ENCODE results near the gene LRRC32. TPM values are rescaled to one million over a fixed set of nuclear protein-coding genes. Genes with fewer than 3 reads are reported as not detected.

Gene LRRC32
- total RNA-seq, 2 donors from 2014 or later: 12.5 to 15.6 TPM

DNA sequence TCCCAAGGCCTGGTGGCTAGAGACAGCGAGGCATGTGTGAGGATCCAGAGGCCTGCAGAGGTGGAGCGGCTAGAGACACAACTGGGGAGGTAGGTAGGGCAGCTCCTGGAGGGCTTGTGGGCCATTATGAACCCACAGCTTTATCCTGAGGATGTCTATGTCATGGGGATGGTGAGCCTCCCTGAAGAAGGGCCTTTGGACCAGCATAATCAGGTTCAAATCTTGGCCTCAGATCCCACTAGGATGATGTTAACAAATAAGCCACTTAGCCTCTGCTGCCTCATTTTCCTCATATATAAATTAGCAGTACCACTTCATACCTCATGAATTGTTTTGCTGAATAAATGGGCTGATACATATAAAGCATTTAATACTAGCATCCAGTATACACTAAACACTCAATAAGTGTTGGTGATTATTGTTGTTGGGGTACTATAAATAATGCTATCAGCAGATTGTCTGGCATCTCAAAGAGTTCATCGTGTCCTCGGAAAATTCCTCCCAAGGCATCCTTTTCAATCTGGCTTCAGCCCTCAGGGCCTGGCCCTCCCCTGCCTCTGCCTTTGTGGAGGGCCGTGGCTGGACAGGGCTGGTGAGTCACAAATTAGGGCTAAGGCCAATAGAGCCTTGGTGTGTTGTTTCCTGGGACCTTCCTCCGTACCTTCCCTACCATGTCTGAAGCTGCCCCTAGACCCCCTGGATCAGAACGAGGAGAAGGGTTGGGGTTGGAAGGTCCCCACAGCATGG, 30.9 kb upstream of the LRRC32 start:
- DNase-seq: no peak
- no peak for ATAC-seq
- intact Hi-C loops (cut with DNase I, micrococcal nuclease): no loop called here

DNA sequence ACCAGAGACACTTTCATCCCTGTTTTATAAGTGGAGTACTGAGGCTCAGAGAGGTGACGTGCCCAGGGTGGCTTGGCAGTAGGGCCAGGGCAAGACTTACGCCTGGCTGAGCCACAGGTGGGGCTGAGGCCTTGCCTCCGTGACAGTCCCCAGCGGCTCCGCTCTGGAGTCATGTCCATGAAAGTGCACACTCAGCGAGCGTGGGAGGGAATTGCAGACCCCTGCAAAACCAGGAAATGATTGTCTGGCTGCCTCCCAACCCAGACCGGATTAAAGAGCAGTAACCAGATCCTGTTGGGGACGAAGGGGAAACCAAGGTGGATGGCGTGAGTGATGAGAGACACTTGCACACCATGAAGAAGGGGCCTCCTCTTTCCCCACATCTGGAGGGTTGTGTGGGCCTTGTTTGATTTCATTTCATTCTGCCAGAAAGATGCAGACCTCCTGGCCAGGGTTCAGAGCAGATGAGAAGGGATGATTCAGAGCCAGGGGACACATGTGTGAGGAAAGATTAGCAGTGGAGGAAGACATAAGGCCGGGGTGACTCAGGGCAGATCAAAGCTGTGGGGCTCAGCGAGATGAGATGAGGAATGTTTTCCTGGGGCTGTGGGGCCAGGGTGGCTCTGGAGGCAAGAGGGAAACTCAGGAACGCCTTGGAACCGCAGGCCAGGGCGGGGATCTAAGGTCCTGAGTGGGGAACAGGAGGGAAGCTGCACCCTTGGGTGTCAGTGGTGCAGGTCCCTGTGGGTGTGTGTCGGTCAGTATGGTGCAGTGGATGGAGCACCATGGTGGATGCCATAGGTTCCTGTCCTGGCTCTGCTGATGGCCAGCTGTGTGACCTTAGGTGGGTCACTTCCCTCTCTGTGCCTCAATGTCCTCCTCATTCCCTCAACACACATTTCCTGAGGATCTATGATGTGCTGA, 29.9 kb upstream of the LRRC32 start:
- no peak for ATAC-seq
- DNase-seq: no peak
- intact Hi-C loops (cut with DNase I, micrococcal nuclease): no loop called here

GRCh38 chr11:76699451-76700091, 29.0 kb upstream of the LRRC32 start:
- DNase-seq: no peak
- intact Hi-C loops (cut with DNase I, micrococcal nuclease): no loop called here
- no peak for ATAC-seq

DNA sequence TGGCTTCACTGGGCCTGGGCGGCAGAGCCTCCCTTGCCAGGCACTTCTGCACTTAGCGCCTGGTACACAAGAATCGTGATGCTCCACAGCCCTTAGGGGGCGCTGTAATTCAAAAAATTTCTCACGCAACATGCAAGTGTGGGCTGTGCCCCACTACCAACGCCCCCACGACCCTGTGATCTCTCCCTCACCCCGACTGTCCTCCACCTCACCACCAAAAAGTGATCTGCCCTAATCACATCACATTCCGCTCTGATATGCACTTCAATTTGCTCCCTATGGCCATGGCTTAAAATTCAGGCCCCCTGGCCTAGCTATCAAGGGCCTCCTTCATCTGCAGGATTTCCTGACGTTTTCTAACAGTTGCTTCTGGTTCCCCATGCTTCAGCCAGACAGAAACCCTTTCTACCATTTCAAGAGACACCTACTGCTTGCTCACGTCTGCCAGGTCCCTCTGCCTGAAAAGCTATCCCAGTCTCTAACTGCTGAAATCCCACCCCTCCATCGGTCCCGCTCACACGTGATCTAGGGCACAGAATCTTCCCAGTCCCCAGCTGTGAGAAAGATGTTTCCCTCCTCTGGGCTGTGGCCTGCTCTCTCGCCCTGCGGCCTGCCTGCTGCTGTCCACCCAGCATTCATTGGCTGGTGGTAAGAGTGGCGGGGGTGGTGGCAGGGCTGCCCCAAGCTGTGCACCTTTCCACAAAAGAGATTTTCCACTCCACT, 27.9 kb upstream of the LRRC32 start:
- DNase-seq (no peak), ATAC-seq (no peak)
- intact Hi-C loops (cut with DNase I, micrococcal nuclease): no loop called here

DNA sequence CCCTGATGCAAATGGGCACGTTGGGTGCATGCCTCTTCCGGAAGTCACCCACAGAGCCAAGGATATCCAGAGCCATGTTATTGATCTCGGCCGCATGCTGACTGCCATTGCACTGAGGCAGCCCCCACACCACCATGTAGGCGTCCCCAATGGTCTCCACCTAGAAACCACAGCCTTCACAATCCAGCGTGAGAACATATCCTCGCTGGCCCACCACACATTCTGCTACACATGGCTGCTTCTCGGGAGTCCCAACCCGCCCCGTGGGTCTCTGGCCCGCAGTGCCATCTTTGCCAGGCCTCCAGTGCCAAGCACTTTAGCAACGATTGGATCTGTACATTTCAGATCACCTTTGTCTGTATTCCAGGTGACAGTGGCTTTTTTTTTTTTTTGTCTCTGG, 26.2 kb upstream of the LRRC32 start:
- intact Hi-C loops (cut with DNase I, micrococcal nuclease): no loop called here
- DNase-seq: no peak
- ATAC-seq: no peak

- intact Hi-C loops (cut with DNase I, micrococcal nuclease): no loop called here
Observed at GRCh38 chr11:76695771-76696170, 25.2 kb upstream of the LRRC32 start.

DNA sequence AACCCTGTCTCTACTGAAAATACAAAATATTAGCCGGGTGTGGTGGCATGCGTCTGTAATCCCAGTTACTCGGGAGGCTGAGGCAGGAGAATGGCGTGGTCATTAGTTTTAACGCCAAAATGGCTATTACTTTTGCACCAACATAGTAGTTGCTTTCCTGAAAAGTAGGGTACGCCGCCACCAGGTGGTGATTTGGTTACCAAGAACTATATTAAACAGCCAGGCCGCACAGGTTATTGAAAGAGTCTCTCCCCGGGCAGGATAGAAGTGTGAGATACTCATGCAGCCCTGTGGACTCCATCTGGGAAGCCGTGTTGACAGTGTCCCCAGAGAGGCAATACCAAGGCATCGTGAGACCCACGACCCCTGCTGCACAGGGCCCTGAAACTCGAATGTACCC, 24.6 kb upstream of the LRRC32 start:
- DNase-seq: no peak
- intact Hi-C loops (cut with DNase I, micrococcal nuclease): no loop called here

More at GRCh38 chr11:76695771-76696170, 25.2 kb upstream of the LRRC32 start:
- no peak for ATAC-seq
- no peak for DNase-seq

GRCh38 chr11:76694664-76695063, 24.1 kb upstream of the LRRC32 start:
- no peak for ATAC-seq
- intact Hi-C loops (cut with DNase I, micrococcal nuclease): no loop called here
- no peak for DNase-seq

More for the DNA sequence above, 24.6 kb upstream of the LRRC32 start:
- ATAC-seq: no peak

- DNase-seq (no peak), ATAC-seq (no peak)
- intact Hi-C loops (cut with DNase I, micrococcal nuclease): no loop called here
Observed at GRCh38 chr11:76693806-76694205, 23.3 kb upstream of the LRRC32 start.

DNA sequence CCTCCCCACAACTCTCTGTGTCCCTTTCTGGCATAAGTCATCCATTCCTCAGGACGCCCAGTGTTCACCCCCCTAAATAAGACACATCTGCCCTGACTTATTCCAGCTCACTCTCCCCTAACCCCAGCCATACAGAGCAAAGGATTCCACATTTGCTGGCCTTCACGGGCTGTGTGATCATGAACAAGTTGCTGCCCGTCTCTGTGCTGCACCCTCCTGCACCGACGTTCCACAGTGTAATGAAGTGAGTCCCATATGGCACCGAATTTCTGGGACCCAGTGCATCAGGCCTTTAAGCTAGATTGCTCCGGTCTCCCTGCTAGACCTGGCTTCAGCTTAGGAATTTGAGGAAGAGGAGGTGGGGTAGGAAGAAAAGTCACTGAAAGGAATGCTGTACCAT, 22.4 kb upstream of the LRRC32 start:
- intact Hi-C loops (cut with DNase I, micrococcal nuclease): no loop called here
- ATAC-seq: no peak
- no peak for DNase-seq

DNA sequence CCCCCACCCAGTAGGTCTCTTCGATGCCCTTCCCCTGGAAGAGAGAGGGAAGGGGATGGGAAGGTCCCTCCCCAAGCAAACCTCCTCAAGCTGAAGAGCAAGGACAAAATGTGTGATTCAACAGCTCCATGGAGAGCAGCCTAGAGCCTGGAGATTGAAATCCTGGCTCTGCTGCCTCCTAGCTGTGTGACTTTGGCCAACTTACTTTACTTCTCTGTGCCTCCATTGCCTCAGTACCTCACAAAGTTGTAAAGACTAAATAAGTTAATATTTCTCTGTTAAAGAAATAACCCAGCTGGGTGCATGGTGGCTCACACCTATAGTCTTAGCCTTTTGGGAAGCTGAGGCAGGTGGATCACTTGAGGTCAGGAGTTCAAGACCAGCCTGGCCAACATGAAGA, 21.1 kb upstream of the LRRC32 start:
- intact Hi-C loops (cut with DNase I, micrococcal nuclease): no loop called here
- DNase-seq (no peak), ATAC-seq (no peak)

- no peak for ATAC-seq
- DNase-seq: no peak
- intact Hi-C loops (cut with DNase I, micrococcal nuclease): no loop called here
Observed at GRCh38 chr11:76690736-76691135, 20.2 kb upstream of the LRRC32 start.

GRCh38 chr11:76689313-76690260, 19.0 kb upstream of the LRRC32 start:
- DNase-seq (no peak), ATAC-seq (no peak)
- intact Hi-C loops (cut with DNase I, micrococcal nuclease): loop anchor here in 1 of 2 donors (10.0 kb wide), 1 partner anchor 95 kb away; no protein-coding TSS in a partner anchor

DNA sequence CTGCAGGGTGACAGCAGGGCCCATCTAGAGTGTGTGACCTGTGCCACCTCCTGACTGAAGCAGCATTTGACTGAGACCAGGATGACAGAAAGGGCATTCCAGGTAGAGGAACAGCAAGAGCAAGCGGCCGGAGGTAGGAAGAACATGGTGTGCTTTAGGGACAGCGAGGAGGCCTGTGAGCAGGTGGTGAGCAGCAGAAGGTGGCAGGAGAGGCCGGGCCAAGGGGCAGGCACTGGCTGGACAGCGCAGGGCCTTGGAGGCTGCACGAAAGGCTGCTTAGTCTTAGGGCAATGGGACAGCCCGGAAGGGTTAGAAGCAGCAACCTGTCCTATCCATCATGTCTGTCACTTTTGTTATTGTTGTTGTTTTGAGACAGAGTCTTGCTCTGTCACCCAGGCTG, 17.6 kb upstream of the LRRC32 start:
- no peak for DNase-seq
- ATAC-seq: no peak
- intact Hi-C loops (cut with DNase I, micrococcal nuclease): loop anchor here in 1 of 2 donors (10.0 kb wide), 1 partner anchor 93 kb away; no protein-coding TSS in a partner anchor

DNA sequence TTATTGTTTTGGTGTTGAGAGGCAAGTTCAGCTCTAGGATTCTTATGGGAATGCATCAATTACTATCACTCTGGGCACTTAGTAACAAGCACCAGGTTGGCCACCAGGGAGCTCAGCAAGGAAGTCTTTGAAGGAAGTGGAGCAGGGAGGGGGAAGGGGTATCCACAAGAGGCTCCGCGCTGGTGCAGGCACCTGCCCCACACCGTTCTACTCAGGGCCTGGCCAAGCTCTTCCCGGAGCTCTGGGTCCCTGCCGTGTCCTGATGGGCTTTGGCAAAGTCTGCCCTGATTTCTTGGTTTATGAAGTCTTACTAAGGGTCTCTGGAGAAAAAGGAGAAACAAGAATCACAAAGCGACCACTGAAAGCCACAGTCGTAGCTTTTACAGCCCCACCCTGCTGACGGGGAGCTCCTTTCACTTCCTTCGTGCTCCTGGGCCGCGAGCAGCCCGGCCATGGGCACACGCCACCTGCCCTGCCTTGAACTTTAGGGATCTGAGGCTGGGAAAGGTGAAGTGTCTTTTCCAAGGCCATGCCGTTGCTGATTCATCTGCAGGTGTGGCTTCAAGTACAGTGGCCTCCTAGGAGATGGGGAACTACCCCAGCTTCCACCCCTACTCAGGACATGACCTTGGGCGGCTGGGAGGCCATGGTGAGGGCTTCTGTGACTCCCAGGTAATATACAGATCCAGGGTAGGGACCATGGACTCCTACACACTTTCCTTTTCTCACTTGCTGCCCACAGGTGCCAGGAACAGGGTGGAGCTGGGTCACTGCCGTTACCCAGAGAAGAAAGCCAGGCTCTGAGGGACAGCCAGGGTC, 15.9 kb upstream of the LRRC32 start:
- ATAC-seq (peak; percentile 62), DNase-seq (no peak)
- intact Hi-C loops (cut with DNase I, micrococcal nuclease): loop anchor here in 1 of 2 donors (10.0 kb wide), 1 partner anchor 92 kb away; no protein-coding TSS in a partner anchor

DNA sequence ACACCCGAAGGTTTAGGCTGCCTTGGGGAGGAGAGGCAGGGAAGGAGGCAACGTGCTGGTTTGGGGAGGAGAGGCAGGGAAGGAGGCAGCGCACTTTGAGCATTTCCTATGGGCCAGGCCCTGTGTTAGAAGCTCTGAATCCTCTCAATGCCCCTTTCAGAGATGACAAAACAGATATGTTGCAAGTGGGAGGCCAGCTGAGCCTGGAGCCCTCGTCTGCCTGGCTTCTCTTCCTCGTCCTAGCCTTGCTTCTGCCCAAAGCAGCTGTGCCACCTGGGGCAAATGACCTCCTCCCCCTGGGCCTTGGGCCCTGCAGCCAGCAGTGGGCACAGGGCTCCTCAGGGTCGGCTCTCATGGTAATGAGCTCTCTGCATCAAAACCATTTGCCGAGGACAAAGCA, 15.3 kb upstream of the LRRC32 start:
- intact Hi-C loops (cut with DNase I, micrococcal nuclease): loop anchor here in 1 of 2 donors (10.0 kb wide), 1 partner anchor 91 kb away; no protein-coding TSS in a partner anchor
- ATAC-seq: no peak
- no peak for DNase-seq

- no peak for DNase-seq
- intact Hi-C loops (cut with DNase I, micrococcal nuclease): loop anchor here in 1 of 2 donors (10.0 kb wide), 1 partner anchor 90 kb away; no protein-coding TSS in a partner anchor
- no peak for ATAC-seq
Observed at GRCh38 chr11:76685237-76685636, 14.7 kb upstream of the LRRC32 start.
